Measurements from ENCODE around the gene ELOB. TPM values are rescaled to one million over a fixed set of nuclear protein-coding genes. Genes with fewer than 3 reads are reported as not detected.
A peak's percentile ranks its signal among the peaks of the same experiment; 100 is the strongest.

Gene ELOB
- total RNA-seq, 1 donor from 2014 or later = 179 TPM

GRCh38 chr16:2779151-2779920, 2.3 kb upstream of the ELOB start:
- peak overlapping the region; percentile 100 for H3K27ac ChIP-seq
- H3K4me3 ChIP-seq = no peak overlapping the region
- ATAC-seq = no peak
- no peak for TF ChIP-seq CTCF (IDR thresholded peaks at IDR 0.05)
- peaks cover 6% of the 10 kb centered on the region for H3K36me3 ChIP-seq
- H3K27me3 ChIP-seq = no peaks in the 10 kb centered on the region
- H3K9me3 ChIP-seq = no peaks in the 10 kb centered on the region
- H3K4me1 ChIP-seq = peaks cover 24% of the 10 kb centered on the region
- intact Hi-C loops (cut with DNase I) = no loop called here
- peak; percentile 60 for DNase-seq

DNA sequence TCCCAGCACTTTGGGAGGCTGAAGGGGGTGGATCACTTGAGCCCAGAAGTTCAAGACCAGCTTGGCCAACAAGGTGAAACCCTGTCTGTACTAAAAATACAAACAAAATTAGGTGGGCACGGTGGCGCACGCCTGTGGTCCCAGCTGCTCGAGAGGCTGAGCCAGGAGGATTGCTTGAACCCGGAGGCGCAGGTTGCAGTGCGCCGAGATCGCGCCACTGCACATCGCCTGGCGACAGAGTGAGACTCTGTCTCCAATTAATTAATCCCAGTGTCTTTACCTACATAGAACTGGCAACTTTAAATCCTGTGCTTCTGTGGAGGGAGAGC, 1.5 kb upstream of the ELOB start:
- peak overlapping the region; percentile 94 for H3K4me3 ChIP-seq
- peak overlapping the region; percentile 100 for H3K27ac ChIP-seq
- peaks cover 14% of the 10 kb centered on the region for H3K36me3 ChIP-seq
- peaks cover 24% of the 10 kb centered on the region for H3K4me1 ChIP-seq
- H3K9me3 ChIP-seq = no peaks in the 10 kb centered on the region
- ATAC-seq (no peak), DNase-seq (no peak)
- no peaks in the 10 kb centered on the region for H3K27me3 ChIP-seq
- intact Hi-C loops (cut with DNase I) = no loop called here
- TF ChIP-seq CTCF (IDR thresholded peaks at IDR 0.05) = no peak

DNA sequence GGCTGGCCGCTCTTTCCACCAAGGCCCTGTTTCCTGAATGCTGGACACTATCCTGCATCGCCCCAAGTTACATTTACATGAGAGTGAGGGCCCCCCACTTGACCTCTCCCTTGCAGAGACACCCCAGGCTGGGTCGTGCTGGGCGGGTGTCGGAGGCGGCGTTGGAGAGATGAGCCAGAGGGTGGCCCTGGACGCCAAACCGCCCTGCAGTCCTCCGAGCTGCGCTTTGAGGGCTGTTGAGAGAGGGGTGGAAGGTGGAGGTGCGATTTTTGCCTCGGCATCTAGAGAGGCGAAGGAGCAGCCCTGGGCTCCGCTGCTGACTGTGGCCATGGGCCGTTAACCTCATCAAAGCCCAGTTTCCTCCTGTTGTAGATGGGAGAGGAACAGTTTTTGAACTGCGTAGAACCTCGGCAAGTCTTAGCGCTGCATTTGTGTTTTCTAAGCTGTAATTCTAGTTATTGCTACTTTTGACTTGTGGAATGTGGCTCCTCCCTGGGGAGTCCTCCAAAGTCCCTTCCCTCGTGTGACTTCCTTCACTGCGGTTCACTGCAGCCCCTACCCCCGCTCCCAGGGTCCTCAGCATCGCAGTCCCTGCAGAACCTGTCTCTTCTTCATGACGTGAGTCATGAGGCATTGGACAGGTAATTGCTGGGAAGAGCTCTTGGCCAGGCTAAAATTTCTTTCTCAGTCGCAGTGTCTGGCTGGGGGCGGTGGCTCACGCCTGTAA, 986 bp upstream of the ELOB start:
- peaks cover 19% of the 10 kb centered on the region for H3K36me3 ChIP-seq
- ATAC-seq (peak; percentile 58), DNase-seq (peak; percentile 80)
- peaks cover 24% of the 10 kb centered on the region for H3K4me1 ChIP-seq
- intact Hi-C loops (cut with DNase I) = no loop called here
- peak overlapping the region; percentile 100 for H3K27ac ChIP-seq
- H3K4me3 ChIP-seq = peak overlapping the region; percentile 94
- no peak for TF ChIP-seq CTCF (IDR thresholded peaks at IDR 0.05)
- no peaks in the 10 kb centered on the region for H3K9me3 ChIP-seq
- H3K27me3 ChIP-seq = no peaks in the 10 kb centered on the region

DNA sequence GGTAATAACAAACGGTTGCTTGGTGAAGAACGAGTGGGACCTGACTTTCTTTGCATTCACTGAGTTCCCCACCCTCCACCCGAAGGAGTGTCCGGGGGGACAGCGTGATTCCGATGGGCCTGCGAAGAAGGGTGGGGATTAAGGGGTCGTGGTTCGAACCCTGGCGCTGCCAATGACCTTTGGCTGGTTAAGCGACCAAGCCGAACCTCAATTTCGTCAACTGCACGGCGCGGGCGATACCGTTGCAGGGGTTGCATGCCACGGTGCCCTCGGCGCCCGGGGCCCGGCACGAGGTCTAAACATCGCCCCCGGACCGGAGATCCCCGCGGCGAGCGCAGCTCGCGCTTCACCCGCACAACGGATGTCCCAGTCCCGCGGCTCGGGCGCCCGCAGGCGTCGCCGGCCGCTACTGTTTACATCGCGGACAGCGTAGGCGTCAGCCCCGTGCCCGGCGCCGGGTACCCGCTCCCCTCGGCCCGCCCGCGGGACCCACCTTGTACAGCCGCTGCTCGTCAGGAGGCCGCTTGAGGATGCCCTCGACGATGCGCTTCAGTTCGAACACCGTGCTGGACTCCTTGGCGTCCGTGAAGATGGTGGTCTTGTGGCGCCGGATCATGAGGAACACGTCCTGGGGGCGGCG, 460 bp downstream of the ELOB start:
- Histone ChIP-seq H3K9me3 (no peaks in the 10 kb centered on the region), H3K27me3 (no peaks in the 10 kb centered on the region), H3K4me1 (peaks cover 24% of the 10 kb centered on the region), H3K36me3 (peaks cover 31% of the 10 kb centered on the region), H3K27ac (peak overlapping the region; percentile 78), H3K4me3 (peak overlapping the region; percentile 90)
- TF ChIP-seq CTCF (IDR thresholded peaks at IDR 0.05) = no peak
- ATAC-seq (peak; percentile 5), DNase-seq (peak; percentile 77)
- intact Hi-C loops (cut with DNase I) = no loop called here

- Histone ChIP-seq H3K4me3 (peak overlapping the region; percentile 90), H3K4me1 (peaks cover 24% of the 10 kb centered on the region), H3K9me3 (no peaks in the 10 kb centered on the region), H3K27me3 (no peaks in the 10 kb centered on the region), H3K36me3 (peaks cover 37% of the 10 kb centered on the region), H3K27ac (peak overlapping the region; percentile 78)
- no peak for TF ChIP-seq CTCF (IDR thresholded peaks at IDR 0.05)
- intact Hi-C loops (cut with DNase I) = no loop called here
- ATAC-seq (no peak), DNase-seq (no peak)
Measured at GRCh38 chr16:2775765-2776499, 1.1 kb downstream of the ELOB start.
